Upper lobe of left lung (tissue), 4 donors: ENCODE measurements around the gene OFD1.

Source experiments
- CTCF ChIP-seq, 6 experiments: fragments of 450-650 bp in 4 of 6; fragments of 200-600 bp in 2 of 6; sonication (generic) in 2 of 6; IDR thresholded peaks; one replicate each; pipeline ENCODE4 v1.5.1; 2016 to 2019; ENCODE audit warnings: antibody characterized with exemption in 6 of 6
- POLR2A ChIP-seq, 4 donors: fragments of 450-650 bp; IDR thresholded peaks; one replicate each; pipeline ENCODE4 v1.5.1; 2016 to 2017; ENCODE audit warnings: antibody characterized with exemption in 4 of 4, mild to moderate bottlenecking in 2 of 4
- POLR2AphosphoS5 ChIP-seq, 2 donors: sonication (generic); formaldehyde crosslinking; IDR thresholded peaks; one replicate each; pipeline ENCODE4 v1.5.1; 2017; ENCODE audit warnings: antibody characterized with exemption in 2 of 2

- no peak for TF ChIP-seq CTCF (IDR thresholded peaks at IDR 0.05)
- no peak for TF ChIP-seq POLR2A (IDR thresholded peaks at IDR 0.05)
- TF ChIP-seq POLR2AphosphoS5 (IDR thresholded peaks at IDR 0.05): no peak
These were observed 41.8 kb downstream of the OFD1 start for GRCh38 chrX:13776387-13776786.
